ENCODE results near the gene SEMG2. TPM values are rescaled to one million over a fixed set of nuclear protein-coding genes. Genes with fewer than 3 reads are reported as not detected.
A peak's percentile ranks its signal among the peaks of the same experiment; 100 is the strongest.

SEMG2 gene
- total RNA-seq, 3 donors from 2014 or later, result not detected

- no peak for ATAC-seq
- no peak overlapping the region for H3K4me3 Mint-ChIP-seq
- peaks cover 48% of the 10 kb centered on the region for H3K27me3 Mint-ChIP-seq (ENCODE audit: low read depth)
- H3K4me1 Mint-ChIP-seq (ENCODE audit: low read depth), result no peaks in the 10 kb centered on the region
- H3K36me3 Mint-ChIP-seq (ENCODE audit: insufficient read depth), result peaks cover 2% of the 10 kb centered on the region
- DNase-seq, result no peak
- no peaks in the 10 kb centered on the region for H3K9me3 Mint-ChIP-seq
These were observed 11.2 kb upstream of the SEMG2 start for GRCh38 chr20:45209924-45210323.

GRCh38 chr20:45211569-45212474 is 9.4 kb upstream of the SEMG2 start:
- Mint-ChIP-seq H3K4me1 (ENCODE audit: low read depth) (no peaks in the 10 kb centered on the region), H3K4me3 (no peak overlapping the region), H3K27me3 (ENCODE audit: low read depth) (peaks cover 36% of the 10 kb centered on the region), H3K9me3 (no peaks in the 10 kb centered on the region), H3K36me3 (ENCODE audit: insufficient read depth) (no peaks in the 10 kb centered on the region)
- ATAC-seq (no peak), DNase-seq (no peak)

- no peak for DNase-seq
- H3K27me3 Mint-ChIP-seq (ENCODE audit: low read depth), result peaks cover 27% of the 10 kb centered on the region
- H3K9me3 Mint-ChIP-seq, result no peaks in the 10 kb centered on the region
- H3K4me1 Mint-ChIP-seq (ENCODE audit: low read depth), result no peaks in the 10 kb centered on the region
- H3K36me3 Mint-ChIP-seq (ENCODE audit: insufficient read depth), result no peaks in the 10 kb centered on the region
- ATAC-seq, result no peak
- no peak overlapping the region for H3K4me3 Mint-ChIP-seq
These were observed 8.3 kb upstream of the SEMG2 start for GRCh38 chr20:45212836-45213235.

- no peaks in the 10 kb centered on the region for H3K9me3 Mint-ChIP-seq
- DNase-seq (no peak), ATAC-seq (no peak)
- no peaks in the 10 kb centered on the region for H3K4me1 Mint-ChIP-seq (ENCODE audit: low read depth)
- peaks cover 39% of the 10 kb centered on the region for H3K27me3 Mint-ChIP-seq (ENCODE audit: low read depth)
- H3K4me3 Mint-ChIP-seq, result no peak overlapping the region
- H3K36me3 Mint-ChIP-seq (ENCODE audit: insufficient read depth), result no peaks in the 10 kb centered on the region
These were observed 3.0 kb upstream of the SEMG2 start for GRCh38 chr20:45218124-45218523.

- ATAC-seq, result no peak
- H3K4me1 Mint-ChIP-seq (ENCODE audit: low read depth), result no peaks in the 10 kb centered on the region
These were observed 2.5 kb upstream of the SEMG2 start for GRCh38 chr20:45218636-45219035.

GRCh38 chr20:45223136-45223535 is 2.0 kb downstream of the SEMG2 start:
- DNase-seq (no peak), ATAC-seq (no peak)
- Mint-ChIP-seq H3K27me3 (ENCODE audit: low read depth) (peaks cover 31% of the 10 kb centered on the region), H3K9me3 (no peaks in the 10 kb centered on the region), H3K36me3 (ENCODE audit: insufficient read depth) (no peaks in the 10 kb centered on the region), H3K4me3 (no peak overlapping the region), H3K4me1 (ENCODE audit: low read depth) (no peaks in the 10 kb centered on the region)

More at GRCh38 chr20:45218636-45219035, 2.5 kb upstream of the SEMG2 start:
- Mint-ChIP-seq H3K4me3 (no peak overlapping the region), H3K9me3 (no peaks in the 10 kb centered on the region), H3K27me3 (ENCODE audit: low read depth) (peaks cover 39% of the 10 kb centered on the region), H3K36me3 (ENCODE audit: insufficient read depth) (no peaks in the 10 kb centered on the region)
- no peak for DNase-seq

- no peaks in the 10 kb centered on the region for H3K9me3 Mint-ChIP-seq
- H3K36me3 Mint-ChIP-seq (ENCODE audit: insufficient read depth), result no peaks in the 10 kb centered on the region
- DNase-seq, result no peak
- no peak overlapping the region for H3K4me3 Mint-ChIP-seq
- H3K4me1 Mint-ChIP-seq (ENCODE audit: low read depth), result no peaks in the 10 kb centered on the region
- ATAC-seq, result no peak
- peaks cover 28% of the 10 kb centered on the region for H3K27me3 Mint-ChIP-seq (ENCODE audit: low read depth)
These were observed 5.1 kb downstream of the SEMG2 start for GRCh38 chr20:45226287-45226686.

GRCh38 chr20:45229264-45230056 is 8.3 kb downstream of the SEMG2 start:
- no peaks in the 10 kb centered on the region for H3K4me1 Mint-ChIP-seq (ENCODE audit: low read depth)
- no peak overlapping the region for H3K4me3 Mint-ChIP-seq
- ATAC-seq (no peak), DNase-seq (peak; percentile 11)
- H3K9me3 Mint-ChIP-seq, result peaks cover 6% of the 10 kb centered on the region
- peaks cover 32% of the 10 kb centered on the region for H3K27me3 Mint-ChIP-seq (ENCODE audit: low read depth)
- no peaks in the 10 kb centered on the region for H3K36me3 Mint-ChIP-seq (ENCODE audit: insufficient read depth)

- Mint-ChIP-seq H3K27me3 (ENCODE audit: low read depth) (peaks cover 30% of the 10 kb centered on the region), H3K36me3 (ENCODE audit: insufficient read depth) (no peaks in the 10 kb centered on the region), H3K4me3 (no peak overlapping the region), H3K9me3 (peaks cover 11% of the 10 kb centered on the region), H3K4me1 (ENCODE audit: low read depth) (no peaks in the 10 kb centered on the region)
- DNase-seq (no peak), ATAC-seq (no peak)
These were observed 9.5 kb downstream of the SEMG2 start for GRCh38 chr20:45230631-45231030.

- no peaks in the 10 kb centered on the region for H3K36me3 Mint-ChIP-seq (ENCODE audit: insufficient read depth)
- H3K9me3 Mint-ChIP-seq, result peaks cover 11% of the 10 kb centered on the region
- no peak for DNase-seq
- peaks cover 40% of the 10 kb centered on the region for H3K27me3 Mint-ChIP-seq (ENCODE audit: low read depth)
- H3K4me1 Mint-ChIP-seq (ENCODE audit: low read depth), result no peaks in the 10 kb centered on the region
- no peak for ATAC-seq
- H3K4me3 Mint-ChIP-seq, result no peak overlapping the region
These were observed 14.8 kb downstream of the SEMG2 start for GRCh38 chr20:45235995-45236394.

- Mint-ChIP-seq H3K27me3 (ENCODE audit: low read depth) (peaks cover 37% of the 10 kb centered on the region), H3K4me3 (no peak overlapping the region), H3K4me1 (ENCODE audit: low read depth) (no peaks in the 10 kb centered on the region), H3K9me3 (peaks cover 11% of the 10 kb centered on the region), H3K36me3 (ENCODE audit: insufficient read depth) (no peaks in the 10 kb centered on the region)
- ATAC-seq (no peak), DNase-seq (no peak)
These were observed 17.0 kb downstream of the SEMG2 start for GRCh38 chr20:45238139-45238538.

GRCh38 chr20:45246109-45246508 is 24.9 kb downstream of the SEMG2 start:
- no peaks in the 10 kb centered on the region for H3K36me3 Mint-ChIP-seq (ENCODE audit: insufficient read depth)
- H3K9me3 Mint-ChIP-seq, result no peaks in the 10 kb centered on the region
- no peak for DNase-seq
- no peak for ATAC-seq
- H3K27me3 Mint-ChIP-seq (ENCODE audit: low read depth), result peaks cover 58% of the 10 kb centered on the region
- H3K4me1 Mint-ChIP-seq (ENCODE audit: low read depth), result no peaks in the 10 kb centered on the region
- no peak overlapping the region for H3K4me3 Mint-ChIP-seq

GRCh38 chr20:45247865-45248264 is 26.7 kb downstream of the SEMG2 start:
- H3K4me1 Mint-ChIP-seq (ENCODE audit: low read depth), result no peaks in the 10 kb centered on the region
- peaks cover 65% of the 10 kb centered on the region for H3K27me3 Mint-ChIP-seq (ENCODE audit: low read depth)
- no peaks in the 10 kb centered on the region for H3K9me3 Mint-ChIP-seq
- DNase-seq (no peak), ATAC-seq (no peak)
- no peak overlapping the region for H3K4me3 Mint-ChIP-seq
- H3K36me3 Mint-ChIP-seq (ENCODE audit: insufficient read depth), result no peaks in the 10 kb centered on the region

- Mint-ChIP-seq H3K27me3 (ENCODE audit: low read depth) (peaks cover 64% of the 10 kb centered on the region), H3K4me1 (ENCODE audit: low read depth) (no peaks in the 10 kb centered on the region)
These were observed 27.4 kb downstream of the SEMG2 start for GRCh38 chr20:45248609-45249008.

More at GRCh38 chr20:45248609-45249008, 27.4 kb downstream of the SEMG2 start:
- no peak for DNase-seq
- Mint-ChIP-seq H3K36me3 (ENCODE audit: insufficient read depth) (no peaks in the 10 kb centered on the region), H3K9me3 (no peaks in the 10 kb centered on the region), H3K4me3 (no peak overlapping the region)
- no peak for ATAC-seq

Measured in activated T-cell treated with anti-CD3 and anti-CD28 coated beads, Interleukin-2, amount 50 U/mL, for 4 hours (primary cell).